ENCODE results near the gene DAB2IP. TPM values are rescaled to one million over a fixed set of nuclear protein-coding genes. Genes with fewer than 3 reads are reported as not detected.

Gene DAB2IP
- total RNA-seq, 1 experiment from 2014 or later = 31.0 TPM

GRCh38 chr9:121711797-121712196 is 60.4 kb downstream of the DAB2IP start:
- no peaks in the 10 kb centered on the region for H3K9me3 ChIP-seq (ENCODE audit: control insufficient read depth in 1 of 2, insufficient read depth in 1 of 2, low read depth in 1 of 2, low read length in 2 of 2)
- ATAC-seq = no peak
- BruUV-seq (replicated peaks) = no TSS peak
- H4K20me1 ChIP-seq (ENCODE audit: insufficient read depth) = no peaks in the 10 kb centered on the region
- no peaks in the 10 kb centered on the region for H3K9me2 ChIP-seq (ENCODE audit: insufficient read depth)
- no peaks in the 10 kb centered on the region for H3K36me3 ChIP-seq (ENCODE audit: control insufficient read depth in 1 of 2, insufficient read depth in 2 of 2, low read length in 2 of 2)
- TF ChIP-seq RAD21 (IDR thresholded peaks at IDR 0.05; ENCODE audit: low read depth) (no peak), POLR2AphosphoS5 (IDR thresholded peaks at IDR 0.05; ENCODE audit: low read depth, low read length) (no peak), CEBPB (IDR thresholded peaks at IDR 0.05; ENCODE audit: low read depth) (no peak), SP1 (IDR thresholded peaks at IDR 0.05; ENCODE audit: low read depth) (no peak), JUND (IDR thresholded peaks at IDR 0.05) (no peak), ELF1 (IDR thresholded peaks at IDR 0.05; ENCODE audit: borderline replicate concordance, low read depth) (no peak), CTCF (IDR thresholded peaks at IDR 0.05 in 2 of 3, conservative IDR thresholded peaks at IDR 0.05 in 1 of 3; ENCODE audit: borderline replicate concordance in 1 of 3, insufficient read depth in 1 of 3, low read depth in 2 of 3, low read length in 2 of 3) (no peak), REST (IDR thresholded peaks at IDR 0.05; ENCODE audit: low read depth) (no peak), SIN3A (IDR thresholded peaks at IDR 0.05; ENCODE audit: low read depth) (no peak), EGR1 (IDR thresholded peaks at IDR 0.05; ENCODE audit: low read depth) (no peak), ZFX (IDR thresholded peaks at IDR 0.05) (no peak), POLR2A (IDR thresholded peaks at IDR 0.05; ENCODE audit: borderline replicate concordance, extremely low read depth, insufficient read depth, insufficient read length) (no peak), YY1 (IDR thresholded peaks at IDR 0.05; ENCODE audit: extremely low read depth, insufficient replicate concordance, low read depth, low read length) (no peak), EZH2 (IDR thresholded peaks at IDR 0.05) (no peak)
- H3K9ac ChIP-seq (ENCODE audit: low read length) = no peak overlapping the region
- no peak overlapping the region for H3K4me2 ChIP-seq (ENCODE audit: low read length)
- DNase-seq (ENCODE audit: low read depth, low spot score) = no peak
- H3K27me3 ChIP-seq (ENCODE audit: insufficient read depth, low read length) = no peaks in the 10 kb centered on the region
- ChIA-PET RAD21 (ENCODE audit: low non-redundant PET in 1 of 2, low total read pairs in 2 of 2, uncharacterized antibody in 2 of 2, unreplicated experiment in 2 of 2) (no interaction called here), CTCF (no interaction called here), POLR2A (no interaction called here)
- H3K79me2 ChIP-seq (ENCODE audit: insufficient read depth, low read length) = peaks cover 21% of the 10 kb centered on the region; the same call in 1 of the 2 replicates
- intact Hi-C loops (cut with micrococcal nuclease) = no loop called here
- H3K27ac ChIP-seq (ENCODE audit: low read depth, low read length) = no peak overlapping the region
- H2AFZ ChIP-seq (ENCODE audit: low read depth, low read length, poor library complexity, severe bottlenecking) = no peak overlapping the region
- H3K4me3 ChIP-seq (replicated peaks in 1 of 2; ENCODE audit: low read depth in 1 of 2, low read length in 2 of 2) = no peak overlapping the region
- peaks cover 7 to 16% of the 10 kb centered on the region in 2 experiments for H3K4me1 ChIP-seq (ENCODE audit: control insufficient read depth in 1 of 2, insufficient read depth in 2 of 2, low read length in 2 of 2)

All from HCT116 (cell line).